ENCODE results near the gene C16orf86. TPM values are rescaled to one million over a fixed set of nuclear protein-coding genes. Genes with fewer than 3 reads are reported as not detected.

C16orf86 gene
- total and polyA plus RNA-seq, 2 donors (not counting 1 experiment from before 2014, with no cell fraction given) = 0.73 to 9.2 TPM

GRCh38 chr16:67665598-67665997 lies 1.0 kb upstream of the C16orf86 start:
- Histone ChIP-seq H3K4me3 (replicated peaks in 1 of 4; ENCODE audit: control extremely low read depth in 1 of 4, insufficient read depth in 1 of 4, low read depth in 3 of 4, low read length in 4 of 4) (peak overlapping the region; percentile 36 to 72 (median 54)), H2AFZ (ENCODE audit: low read length) (peak overlapping the region; percentile 53), H4K20me1 (ENCODE audit: control insufficient read depth, extremely low read depth, insufficient read depth, low read length) (no peaks in the 10 kb centered on the region), H3K36me3 (ENCODE audit: control insufficient read depth, insufficient read depth, low read length) (peaks cover 2% of the 10 kb centered on the region), H3K4me1 (ENCODE audit: control insufficient read depth, extremely low read depth, insufficient read depth, low read length) (peaks cover 17% of the 10 kb centered on the region), H3K4me2 (ENCODE audit: extremely low read depth, insufficient read depth, low read length) (peak overlapping the region; percentile 82), H3K79me2 (ENCODE audit: control insufficient read depth, insufficient read depth, low read length) (no peaks in the 10 kb centered on the region), H3K9ac (ENCODE audit: insufficient read depth, low read length) (no peak overlapping the region), H3K27me3 (ENCODE audit: control insufficient read depth, insufficient read depth, low read length) (no peaks in the 10 kb centered on the region), H3K9me3 (ENCODE audit: control insufficient read depth, insufficient read depth, low read depth, low read length) (no peaks in the 10 kb centered on the region), H3K27ac (ENCODE audit: insufficient read depth, low read length) (peak overlapping the region; percentile 78)
- DNase-seq (ENCODE audit: low read depth in 2 of 2) = no peak
- TF ChIP-seq CTCF (conservative IDR thresholded peaks at IDR 0.05 in 1 of 2, IDR thresholded peaks at IDR 0.05 in 1 of 2; ENCODE audit: low read depth in 1 of 2, low read length in 2 of 2) = no peak

GRCh38 chr16:67666032-67666551 lies 522 bp upstream of the C16orf86 start:
- peak in 1 of 2 donors; percentile 34 for DNase-seq (ENCODE audit: low read depth in 2 of 2)

GRCh38 chr16:67667453-67667816 lies 821 bp downstream of the C16orf86 start:
- peak overlapping the region; percentile 37 for H3K9ac ChIP-seq (ENCODE audit: insufficient read depth, low read length)
- no peaks in the 10 kb centered on the region for H3K9me3 ChIP-seq (ENCODE audit: control insufficient read depth, insufficient read depth, low read depth, low read length)
- H3K4me1 ChIP-seq (ENCODE audit: control insufficient read depth, extremely low read depth, insufficient read depth, low read length) = peaks cover 14% of the 10 kb centered on the region
- H2AFZ ChIP-seq (ENCODE audit: low read length) = peak overlapping the region; percentile 90
- H3K27ac ChIP-seq (ENCODE audit: insufficient read depth, low read length) = no peak overlapping the region
- H3K27me3 ChIP-seq (ENCODE audit: control insufficient read depth, insufficient read depth, low read length) = no peaks in the 10 kb centered on the region
- DNase-seq (ENCODE audit: low read depth in 2 of 2) = no peak
- H3K4me3 ChIP-seq (replicated peaks in 1 of 4; ENCODE audit: control extremely low read depth in 1 of 4, insufficient read depth in 1 of 4, low read depth in 3 of 4, low read length in 4 of 4) = no peak overlapping the region
- peak overlapping the region; percentile 51 for H3K4me2 ChIP-seq (ENCODE audit: extremely low read depth, insufficient read depth, low read length)
- TF ChIP-seq CTCF (conservative IDR thresholded peaks at IDR 0.05 in 1 of 2, IDR thresholded peaks at IDR 0.05 in 1 of 2; ENCODE audit: low read depth in 1 of 2, low read length in 2 of 2) = no peak
- TF ChIP-seq EZH2 (IDR thresholded peaks at IDR 0.05; ENCODE audit: low read length, missing control alignments) = no peak
- no peaks in the 10 kb centered on the region for H3K36me3 ChIP-seq (ENCODE audit: control insufficient read depth, insufficient read depth, low read length)
- H4K20me1 ChIP-seq (ENCODE audit: control insufficient read depth, extremely low read depth, insufficient read depth, low read length) = no peaks in the 10 kb centered on the region
- no peaks in the 10 kb centered on the region for H3K79me2 ChIP-seq (ENCODE audit: control insufficient read depth, insufficient read depth, low read length)

More at GRCh38 chr16:67666032-67666551, 522 bp upstream of the C16orf86 start:
- Histone ChIP-seq H3K27me3 (ENCODE audit: control insufficient read depth, insufficient read depth, low read length) (no peaks in the 10 kb centered on the region), H3K79me2 (ENCODE audit: control insufficient read depth, insufficient read depth, low read length) (no peaks in the 10 kb centered on the region), H4K20me1 (ENCODE audit: control insufficient read depth, extremely low read depth, insufficient read depth, low read length) (no peaks in the 10 kb centered on the region), H3K4me3 (replicated peaks in 1 of 4; ENCODE audit: control extremely low read depth in 1 of 4, insufficient read depth in 1 of 4, low read depth in 3 of 4, low read length in 4 of 4) (peak overlapping the region; percentile 36 to 72 (median 54)), H3K9me3 (ENCODE audit: control insufficient read depth, insufficient read depth, low read depth, low read length) (no peaks in the 10 kb centered on the region), H3K36me3 (ENCODE audit: control insufficient read depth, insufficient read depth, low read length) (peaks cover 2% of the 10 kb centered on the region), H3K27ac (ENCODE audit: insufficient read depth, low read length) (peak overlapping the region; percentile 78), H3K4me1 (ENCODE audit: control insufficient read depth, extremely low read depth, insufficient read depth, low read length) (peaks cover 16% of the 10 kb centered on the region), H2AFZ (ENCODE audit: low read length) (peak overlapping the region; percentile 53), H3K4me2 (ENCODE audit: extremely low read depth, insufficient read depth, low read length) (peak overlapping the region; percentile 85), H3K9ac (ENCODE audit: insufficient read depth, low read length) (peak overlapping the region; percentile 62)
- no peak for TF ChIP-seq EZH2 (IDR thresholded peaks at IDR 0.05; ENCODE audit: low read length, missing control alignments)
- no peak for TF ChIP-seq CTCF (conservative IDR thresholded peaks at IDR 0.05 in 1 of 2, IDR thresholded peaks at IDR 0.05 in 1 of 2; ENCODE audit: low read depth in 1 of 2, low read length in 2 of 2)

Measured in fibroblast of lung (primary cell).